Activated T-helper 2 cell treated with anti-CD3 and anti-CD28 coated beads, Interferon-gamma antibody, Interleukin-2, Interleukin-4, amounts not matched to agents 10 μg/mL and 5 μg/mL and 100 μg/mL, durations not matched to agents 14 hours and 24 hours and 36 hours (primary cell): ENCODE data around the gene L1CAM. TPM values are rescaled to one million over a fixed set of nuclear protein-coding genes. Genes with fewer than 3 reads are reported as not detected.

Source experiments
- DNase-seq: peaks from one replicate; pipeline ENCODE4 v3.0.0; 2021; ENCODE audit warnings: low spot score
- H3K27ac Mint-ChIP-seq: one replicate; pipeline ENCODE4 v1.8.0; 2021; ENCODE audit warnings: mixed read lengths
- H3K27me3 Mint-ChIP-seq: one replicate; pipeline ENCODE4 v1.8.0; 2021; ENCODE audit warnings: low read depth, mixed read lengths
- H3K36me3 Mint-ChIP-seq: one replicate; pipeline ENCODE4 v1.8.0; 2021; ENCODE audit warnings: low read depth, mixed read lengths
- H3K4me1 Mint-ChIP-seq: one replicate; pipeline ENCODE4 v1.8.0; 2021; ENCODE audit warnings: low read depth, mixed read lengths
- H3K4me3 Mint-ChIP-seq: one replicate; pipeline ENCODE4 v1.8.0; 2021; ENCODE audit warnings: low read depth, mild to moderate bottlenecking, moderate library complexity, mixed read lengths
- H3K9me3 Mint-ChIP-seq: one replicate; pipeline ENCODE4 v1.8.0; 2021; ENCODE audit warnings: mixed read lengths
- intact Hi-C: fragments of 100-400 bp; cut with micrococcal nuclease; formaldehyde crosslinking; loops from one replicate; pipeline ENCODE4 v1.15.1; 2023
- total RNA-seq: library from RNA; stranded (reverse); gene quantifications from 2 replicates; pipeline ENCODE4 v1.2.3, GENCODE V29; 2022

The L1CAM gene
- total RNA-seq, 1 donor from 2014 or later = 0.98 TPM

GRCh38 chrX:153885208-153885787, 675 bp downstream of the L1CAM start:
- peaks cover 4% of the 10 kb centered on the region for H3K4me1 Mint-ChIP-seq
- H3K27ac Mint-ChIP-seq = no peak overlapping the region
- H3K36me3 Mint-ChIP-seq = no peaks in the 10 kb centered on the region
- intact Hi-C loops = no loop called here
- no peak for DNase-seq
- peaks cover 32% of the 10 kb centered on the region for H3K27me3 Mint-ChIP-seq
- H3K9me3 Mint-ChIP-seq = no peaks in the 10 kb centered on the region
- H3K4me3 Mint-ChIP-seq = peak overlapping the region; percentile 26

- no peaks in the 10 kb centered on the region for H3K36me3 Mint-ChIP-seq
- peaks cover 29% of the 10 kb centered on the region for H3K27me3 Mint-ChIP-seq
- H3K4me3 Mint-ChIP-seq = peak overlapping the region; percentile 54
- intact Hi-C loops = no loop called here
- DNase-seq = no peak
- no peak overlapping the region for H3K27ac Mint-ChIP-seq
- no peaks in the 10 kb centered on the region for H3K9me3 Mint-ChIP-seq
- peaks cover 4% of the 10 kb centered on the region for H3K4me1 Mint-ChIP-seq
Observed at GRCh38 chrX:153884590-153884989, 1.4 kb downstream of the L1CAM start.

GRCh38 chrX:153884136-153884535, 1.8 kb downstream of the L1CAM start:
- H3K27ac Mint-ChIP-seq = no peak overlapping the region
- DNase-seq = no peak
- H3K4me3 Mint-ChIP-seq = peak overlapping the region; percentile 54
- intact Hi-C loops = no loop called here
- no peaks in the 10 kb centered on the region for H3K36me3 Mint-ChIP-seq
- H3K27me3 Mint-ChIP-seq = peaks cover 29% of the 10 kb centered on the region
- H3K9me3 Mint-ChIP-seq = no peaks in the 10 kb centered on the region
- peaks cover 5% of the 10 kb centered on the region for H3K4me1 Mint-ChIP-seq

GRCh38 chrX:153883163-153883843, 2.7 kb downstream of the L1CAM start:
- H3K9me3 Mint-ChIP-seq = no peaks in the 10 kb centered on the region
- DNase-seq = no peak
- intact Hi-C loops = no loop called here
- H3K4me3 Mint-ChIP-seq = no peak overlapping the region
- no peaks in the 10 kb centered on the region for H3K36me3 Mint-ChIP-seq
- peaks cover 25% of the 10 kb centered on the region for H3K27me3 Mint-ChIP-seq
- peaks cover 11% of the 10 kb centered on the region for H3K4me1 Mint-ChIP-seq
- H3K27ac Mint-ChIP-seq = no peak overlapping the region

GRCh38 chrX:153882557-153882956, 3.4 kb downstream of the L1CAM start:
- H3K36me3 Mint-ChIP-seq = no peaks in the 10 kb centered on the region
- intact Hi-C loops = no loop called here
- H3K27ac Mint-ChIP-seq = no peak overlapping the region
- no peak for DNase-seq
- no peak overlapping the region for H3K4me3 Mint-ChIP-seq
- no peaks in the 10 kb centered on the region for H3K9me3 Mint-ChIP-seq
- H3K4me1 Mint-ChIP-seq = peaks cover 15% of the 10 kb centered on the region
- H3K27me3 Mint-ChIP-seq = peaks cover 20% of the 10 kb centered on the region

GRCh38 chrX:153882086-153882498, 3.9 kb downstream of the L1CAM start:
- Mint-ChIP-seq H3K36me3 (no peaks in the 10 kb centered on the region), H3K4me3 (no peak overlapping the region), H3K9me3 (no peaks in the 10 kb centered on the region), H3K27me3 (peaks cover 16% of the 10 kb centered on the region), H3K4me1 (peaks cover 15% of the 10 kb centered on the region), H3K27ac (no peak overlapping the region)
- no peak for DNase-seq
- intact Hi-C loops = no loop called here

GRCh38 chrX:153881281-153881680, 4.7 kb downstream of the L1CAM start:
- H3K36me3 Mint-ChIP-seq = no peaks in the 10 kb centered on the region
- H3K27me3 Mint-ChIP-seq = peaks cover 18% of the 10 kb centered on the region
- DNase-seq = no peak
- H3K27ac Mint-ChIP-seq = no peak overlapping the region
- no peaks in the 10 kb centered on the region for H3K9me3 Mint-ChIP-seq
- H3K4me3 Mint-ChIP-seq = no peak overlapping the region
- intact Hi-C loops = no loop called here
- H3K4me1 Mint-ChIP-seq = peaks cover 15% of the 10 kb centered on the region

- no peak for DNase-seq
- no peak overlapping the region for H3K4me3 Mint-ChIP-seq
- no peaks in the 10 kb centered on the region for H3K9me3 Mint-ChIP-seq
- H3K27ac Mint-ChIP-seq = no peak overlapping the region
- intact Hi-C loops = no loop called here
- H3K27me3 Mint-ChIP-seq = peaks cover 20% of the 10 kb centered on the region
- peaks cover 15% of the 10 kb centered on the region for H3K4me1 Mint-ChIP-seq
- no peaks in the 10 kb centered on the region for H3K36me3 Mint-ChIP-seq
Observed at GRCh38 chrX:153880440-153880815, 5.5 kb downstream of the L1CAM start.

- intact Hi-C loops = no loop called here
- Mint-ChIP-seq H3K4me1 (peaks cover 15% of the 10 kb centered on the region), H3K4me3 (no peak overlapping the region), H3K36me3 (no peaks in the 10 kb centered on the region), H3K27ac (no peak overlapping the region), H3K9me3 (no peaks in the 10 kb centered on the region), H3K27me3 (peaks cover 17% of the 10 kb centered on the region)
- DNase-seq = no peak
Observed at GRCh38 chrX:153879741-153880439, 6.1 kb downstream of the L1CAM start.

GRCh38 chrX:153878969-153879653, 6.9 kb downstream of the L1CAM start:
- H3K36me3 Mint-ChIP-seq = no peaks in the 10 kb centered on the region
- H3K9me3 Mint-ChIP-seq = no peaks in the 10 kb centered on the region
- H3K4me1 Mint-ChIP-seq = peaks cover 14% of the 10 kb centered on the region
- intact Hi-C loops = no loop called here
- no peak for DNase-seq
- H3K27ac Mint-ChIP-seq = peak overlapping the region; percentile 58
- peaks cover 15% of the 10 kb centered on the region for H3K27me3 Mint-ChIP-seq
- peak overlapping the region; percentile 67 for H3K4me3 Mint-ChIP-seq

- Mint-ChIP-seq H3K27me3 (peaks cover 15% of the 10 kb centered on the region), H3K36me3 (no peaks in the 10 kb centered on the region), H3K27ac (no peak overlapping the region), H3K4me1 (peaks cover 14% of the 10 kb centered on the region), H3K9me3 (no peaks in the 10 kb centered on the region), H3K4me3 (no peak overlapping the region)
- DNase-seq = no peak
- intact Hi-C loops = no loop called here
Observed at GRCh38 chrX:153878345-153878744, 7.6 kb downstream of the L1CAM start.

GRCh38 chrX:153877571-153878261, 8.3 kb downstream of the L1CAM start:
- no peaks in the 10 kb centered on the region for H3K36me3 Mint-ChIP-seq
- H3K27me3 Mint-ChIP-seq = peaks cover 15% of the 10 kb centered on the region
- no peak for DNase-seq
- intact Hi-C loops = no loop called here
- no peak overlapping the region for H3K4me3 Mint-ChIP-seq
- peaks cover 14% of the 10 kb centered on the region for H3K4me1 Mint-ChIP-seq
- H3K9me3 Mint-ChIP-seq = no peaks in the 10 kb centered on the region
- H3K27ac Mint-ChIP-seq = no peak overlapping the region
